ENCODE data around the gene NAA35.
"Not testable (repeated sequence)": the region's sequence is repeated elsewhere in the genome, so short reads cannot be mapped to it uniquely, and the experiment has no call there.

The NAA35 gene

DNA sequence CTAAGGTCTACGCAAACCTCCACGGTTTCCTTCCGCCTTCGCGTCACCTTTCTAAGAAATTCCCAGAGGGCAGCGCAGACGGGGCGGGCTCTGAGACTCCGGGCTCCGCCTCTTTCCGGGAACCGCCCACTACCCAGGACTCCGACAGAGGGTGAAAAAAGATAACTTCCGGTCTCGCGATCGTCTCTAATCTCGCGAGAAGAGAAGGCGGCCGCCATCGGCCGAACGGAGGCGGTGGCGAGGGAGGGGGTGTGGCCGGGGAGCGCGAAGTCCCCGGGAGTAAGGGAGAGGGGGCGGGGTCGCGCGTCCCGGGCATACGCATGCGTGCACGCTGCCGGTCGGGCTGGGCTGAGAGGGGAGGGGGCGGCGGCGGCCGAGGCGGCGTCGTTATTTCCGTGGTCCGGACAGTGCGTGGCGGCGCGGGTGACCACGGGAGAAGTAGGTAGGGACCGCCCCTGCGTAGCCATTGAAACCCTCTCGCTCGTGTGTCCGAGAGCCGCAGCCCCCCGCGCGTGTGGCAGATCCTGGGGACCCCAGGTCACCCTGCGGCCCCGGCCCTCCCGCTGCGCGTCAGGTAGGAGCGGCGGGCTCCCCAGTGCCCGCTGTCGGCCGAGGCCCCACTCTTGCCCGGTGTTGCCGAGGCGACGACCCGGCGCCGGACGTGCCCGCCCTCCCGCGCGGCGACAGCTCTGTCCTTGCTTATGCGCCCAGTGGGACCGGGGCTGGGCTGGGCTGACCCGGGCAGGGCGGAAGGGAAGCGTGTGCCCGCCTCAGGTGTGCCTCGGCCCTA, at the start of gene NAA35:
TSS of gene NAA35 (plus strand) at position 315 of the 790 bp plus-strand sequence. CDS start 1,014 bp downstream, outside the sequence.
- peak; percentile 97 to 99 for DNase-seq (ENCODE audit: low read depth in 2 of 2, low spot score in 1 of 2)

DNA sequence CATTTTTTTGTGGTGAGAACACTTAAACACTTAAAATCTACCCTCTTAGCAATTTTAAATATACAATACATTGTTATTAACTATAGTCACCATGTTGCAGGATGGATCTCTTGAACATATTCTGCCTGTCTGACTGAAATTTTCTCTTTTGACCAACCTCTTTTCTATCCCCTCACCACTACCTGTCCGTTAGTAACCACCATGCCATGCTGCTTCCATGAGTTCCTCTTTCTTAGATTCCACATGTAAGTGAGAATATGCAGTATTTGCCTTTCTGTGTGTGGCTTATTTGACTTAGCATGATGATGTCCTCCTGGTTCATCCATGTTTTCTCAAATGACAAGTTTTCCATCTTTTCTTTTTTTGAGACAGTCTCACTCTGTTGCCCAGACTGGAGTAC, 48.5 kb upstream of the NAA35 start:
- DNase-seq (ENCODE audit: low read depth in 2 of 2, low spot score in 1 of 2): no peak

DNA sequence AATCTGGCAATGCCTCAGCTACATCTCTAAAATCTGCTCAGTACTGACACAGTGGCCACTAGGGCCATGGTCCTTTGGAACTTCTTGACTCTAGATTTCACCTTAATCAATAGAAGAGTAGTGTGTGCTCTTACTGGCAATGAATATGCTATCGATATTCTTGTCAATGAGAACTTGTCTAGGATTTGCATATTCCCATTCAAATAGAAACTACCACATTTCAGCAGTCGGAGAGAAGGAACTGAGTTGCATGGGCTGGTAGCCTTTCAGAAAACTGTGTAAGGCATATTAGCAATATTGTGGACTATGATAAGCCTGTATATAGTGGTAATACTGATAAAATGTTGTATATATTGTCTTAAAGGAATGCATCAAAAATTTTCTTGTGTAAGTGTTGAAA, 45.3 kb upstream of the NAA35 start:
- no peak for DNase-seq (ENCODE audit: low read depth in 2 of 2, low spot score in 1 of 2)

DNA sequence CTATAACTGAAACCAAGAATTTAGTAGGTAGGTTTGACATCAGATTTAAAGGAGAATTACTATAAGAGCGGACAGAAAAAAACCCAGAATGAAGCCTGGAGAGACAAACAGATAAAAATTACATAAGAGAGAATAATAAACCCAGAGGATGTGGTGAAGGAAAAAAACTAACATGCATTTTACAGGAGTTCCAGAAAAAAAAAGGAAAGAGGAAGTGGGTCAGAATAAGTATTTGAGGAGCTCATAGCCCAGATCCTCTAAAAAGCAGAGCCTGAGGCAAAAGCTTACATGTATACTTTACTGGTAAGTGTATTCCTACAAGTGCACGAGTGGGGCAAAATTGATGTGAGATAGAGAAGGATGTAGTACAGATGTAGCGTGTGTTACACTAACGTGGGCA, 43.1 kb upstream of the NAA35 start:
- no peak for DNase-seq (ENCODE audit: low read depth in 2 of 2, low spot score in 1 of 2)

DNA sequence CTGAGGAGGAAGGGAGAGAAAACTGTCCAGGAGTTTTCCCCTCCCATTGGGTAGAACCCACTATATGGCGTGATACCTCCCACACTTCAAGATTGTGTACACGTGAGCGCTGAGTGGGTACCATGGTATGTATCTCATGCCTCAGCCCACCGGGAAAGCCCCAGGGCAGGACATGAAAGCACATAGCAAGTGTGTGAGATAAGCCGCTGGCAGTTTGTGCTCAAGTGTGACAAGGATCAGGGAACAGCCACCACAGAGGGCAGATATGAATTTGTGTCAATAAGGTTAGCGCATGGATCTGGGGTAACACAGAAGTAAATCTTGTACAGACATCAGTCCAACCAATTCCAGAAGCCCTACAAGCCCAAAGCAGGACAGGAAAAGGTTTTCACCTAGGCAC, 42.6 kb upstream of the NAA35 start:
- DNase-seq (ENCODE audit: low read depth in 2 of 2, low spot score in 1 of 2): no peak

DNA sequence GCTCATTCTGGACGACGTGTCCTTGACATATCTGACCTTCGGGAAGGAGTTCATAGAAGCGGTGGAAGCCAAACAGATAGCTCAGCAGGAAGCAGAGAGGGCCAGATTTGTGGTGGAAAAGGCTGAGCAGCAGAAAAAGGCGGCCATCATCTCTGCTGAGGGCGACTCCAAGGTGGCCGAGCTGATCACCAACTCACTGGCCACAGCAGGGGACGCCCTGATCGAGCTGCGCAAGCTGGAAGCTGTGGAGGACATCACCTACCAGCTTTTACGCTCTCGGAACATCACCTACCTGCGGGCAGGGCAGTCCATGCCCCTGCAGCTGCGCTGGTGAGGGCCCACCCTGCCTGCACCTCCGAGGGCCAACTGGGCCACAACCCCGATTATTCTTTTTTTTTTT, 41.6 kb upstream of the NAA35 start:
- no peak for DNase-seq (ENCODE audit: low read depth in 2 of 2, low spot score in 1 of 2)

DNA sequence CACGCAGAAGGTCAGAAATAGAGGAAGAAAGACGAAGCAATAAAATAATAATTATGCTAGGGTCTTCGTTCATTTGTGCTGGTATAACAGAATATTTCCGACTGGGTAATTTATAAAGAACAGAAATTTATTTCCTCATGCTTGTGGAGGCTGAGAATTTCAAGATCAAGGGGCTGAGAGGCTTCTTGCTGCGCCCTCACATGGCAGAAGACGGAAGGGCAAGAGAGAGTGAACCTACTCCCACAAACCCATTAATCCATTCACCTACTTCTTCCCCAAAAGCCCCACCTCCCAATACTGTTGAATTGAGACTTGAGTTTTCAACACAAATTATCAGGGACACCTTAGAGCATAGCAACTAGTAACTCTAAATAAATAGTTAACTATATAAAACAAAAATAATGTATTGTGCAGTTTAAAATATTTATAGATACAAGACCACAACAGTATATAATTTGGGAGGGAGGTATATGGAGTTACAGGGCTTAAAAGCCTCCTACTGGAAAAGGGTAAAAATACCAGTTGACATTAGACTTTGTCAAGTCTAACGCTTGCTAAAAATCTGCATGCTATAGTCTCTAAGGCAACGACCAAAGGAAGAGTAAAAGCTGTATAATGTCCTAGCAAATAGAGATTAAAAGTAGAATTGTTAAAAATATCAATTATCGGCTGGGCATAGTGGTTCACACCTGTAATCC, 40.3 kb upstream of the NAA35 start:
- DNase-seq (ENCODE audit: low read depth in 2 of 2, low spot score in 1 of 2): no peak

DNA sequence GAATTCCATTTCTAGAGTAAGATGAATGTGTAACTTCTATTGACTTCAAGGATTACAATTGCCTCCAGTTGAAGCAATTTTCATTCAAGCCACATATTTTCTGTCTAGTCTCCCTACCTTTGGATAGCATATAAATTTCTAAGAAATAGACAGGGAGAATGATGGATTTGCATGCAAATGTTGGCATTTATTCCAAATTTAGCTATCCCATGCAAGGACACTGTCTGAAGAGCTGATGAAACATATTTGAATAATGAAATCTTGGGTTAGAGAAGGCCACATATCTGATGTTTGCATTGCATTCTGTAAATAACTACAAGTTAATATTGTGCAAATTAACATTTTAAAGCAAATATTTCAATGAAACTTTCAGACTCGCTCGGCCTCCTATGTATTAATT, 36.0 kb upstream of the NAA35 start:
- DNase-seq (ENCODE audit: low read depth in 2 of 2, low spot score in 1 of 2): no peak

DNA sequence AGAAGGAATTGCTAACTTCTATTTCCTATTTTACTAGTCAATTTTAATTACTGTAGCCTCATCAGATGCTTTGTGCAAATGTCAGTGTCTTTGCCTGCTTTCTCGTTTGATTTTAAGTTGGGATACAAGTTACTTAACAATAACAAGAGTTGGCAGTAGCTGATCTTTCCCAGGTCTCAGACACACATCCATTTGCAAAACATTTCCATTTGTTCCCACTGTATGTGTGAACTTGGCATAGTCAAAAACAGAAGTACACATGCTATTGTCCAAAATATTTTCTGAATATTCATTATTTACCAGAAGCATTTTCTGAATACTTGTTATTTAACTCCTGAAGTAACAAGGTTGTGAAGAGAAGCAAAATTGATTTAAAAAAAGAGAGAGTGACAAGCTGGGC, 35.0 kb upstream of the NAA35 start:
- no peak for DNase-seq (ENCODE audit: low read depth in 2 of 2, low spot score in 1 of 2)

DNA sequence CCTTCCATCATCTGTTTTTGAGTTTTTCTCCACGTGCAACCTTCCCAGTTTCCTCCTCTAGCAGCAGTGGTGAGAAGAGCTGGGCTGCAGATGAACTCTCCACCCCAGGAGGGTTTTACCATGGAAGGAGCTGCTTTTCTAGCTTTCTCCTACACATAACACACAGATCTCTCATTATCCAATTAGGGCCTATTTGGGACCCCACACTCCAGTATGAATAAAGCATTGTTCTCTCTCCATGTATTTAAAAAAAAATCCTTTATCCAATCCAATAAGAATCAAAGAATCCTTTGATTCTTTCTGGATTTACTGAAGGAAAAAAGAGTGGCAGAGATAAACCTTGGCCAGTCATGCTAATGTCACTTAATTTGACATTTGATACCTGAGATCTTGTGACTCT, 31.6 kb upstream of the NAA35 start:
- no peak for DNase-seq (ENCODE audit: low read depth in 2 of 2, low spot score in 1 of 2)

DNA sequence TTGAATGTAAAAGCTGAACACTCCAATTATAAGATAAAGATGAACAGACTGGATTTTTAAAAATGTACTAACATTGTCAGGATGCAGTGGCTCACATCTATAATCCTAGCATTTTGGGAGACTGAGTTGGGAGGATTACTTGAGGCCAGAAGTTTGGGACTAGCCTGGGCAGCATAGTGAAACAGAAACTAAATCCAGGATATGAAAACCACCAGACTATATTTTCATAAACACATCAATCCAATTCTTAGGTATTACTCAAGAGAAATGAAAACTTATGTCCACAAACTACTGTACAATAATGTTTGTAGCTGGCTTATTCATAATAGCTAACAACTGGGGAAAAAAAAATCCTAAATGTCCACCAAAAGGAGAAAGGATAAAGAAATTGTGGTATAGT, 26.8 kb upstream of the NAA35 start:
- DNase-seq (ENCODE audit: low read depth in 2 of 2, low spot score in 1 of 2): no peak

DNA sequence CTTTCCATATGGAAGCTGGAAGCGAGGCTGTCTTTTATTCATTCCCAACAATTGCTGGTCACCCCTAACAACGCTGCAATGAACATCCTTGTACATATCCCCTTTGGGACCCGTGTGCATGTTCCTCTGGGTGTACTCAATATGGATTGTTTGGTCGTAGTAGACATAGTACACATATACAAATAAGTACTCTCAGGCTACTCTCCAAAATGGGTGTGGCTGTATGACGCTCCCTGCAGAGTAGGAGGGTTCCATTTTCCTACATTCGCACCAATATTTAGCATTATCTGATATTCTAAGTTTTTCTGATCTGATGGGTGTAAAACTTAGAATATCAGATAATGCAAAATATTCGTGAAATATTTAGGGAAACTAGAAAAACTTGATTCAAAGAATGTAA, 23.2 kb upstream of the NAA35 start:
- no peak for DNase-seq (ENCODE audit: low read depth in 2 of 2, low spot score in 1 of 2)

DNA sequence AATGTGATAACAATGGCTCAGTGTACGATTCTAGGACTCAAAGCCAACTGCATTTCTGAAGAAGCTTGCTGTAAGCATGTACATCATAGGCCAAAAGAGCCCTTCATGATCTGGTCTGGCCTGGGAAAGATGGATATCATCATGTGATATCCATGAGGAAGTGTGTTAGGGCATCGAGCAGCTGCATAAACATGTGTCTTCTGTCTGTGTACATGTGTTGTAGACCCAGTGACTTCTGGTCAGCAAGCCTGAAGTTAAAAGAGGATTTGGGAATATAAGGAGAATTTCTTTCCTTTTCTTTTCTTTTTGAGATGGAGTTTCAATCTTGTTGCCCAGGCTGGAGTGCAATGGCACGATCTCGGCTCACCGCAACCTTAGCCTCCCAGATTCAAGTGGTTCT, 15.5 kb upstream of the NAA35 start:
- DNase-seq (ENCODE audit: low read depth in 2 of 2, low spot score in 1 of 2): no peak

DNA sequence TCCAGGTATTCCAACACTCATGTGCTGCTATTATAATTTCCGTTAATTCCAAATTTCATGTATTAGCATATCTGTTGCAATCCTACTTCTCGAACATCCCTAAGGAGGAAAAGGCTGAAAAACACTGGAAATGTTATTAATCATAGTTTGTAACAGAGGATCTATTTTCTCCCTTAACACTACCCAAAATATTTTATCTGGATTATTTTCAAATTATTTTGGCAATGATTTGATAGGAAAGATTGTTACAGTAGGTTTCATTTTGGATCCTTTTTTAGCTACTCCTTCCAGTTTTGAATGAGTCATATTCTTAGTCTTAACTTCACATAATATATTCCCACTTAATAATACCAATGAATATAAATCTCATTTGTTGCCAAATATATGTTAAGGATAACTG, 13.9 kb upstream of the NAA35 start:
- no peak for DNase-seq (ENCODE audit: low read depth in 2 of 2, low spot score in 1 of 2)

DNA sequence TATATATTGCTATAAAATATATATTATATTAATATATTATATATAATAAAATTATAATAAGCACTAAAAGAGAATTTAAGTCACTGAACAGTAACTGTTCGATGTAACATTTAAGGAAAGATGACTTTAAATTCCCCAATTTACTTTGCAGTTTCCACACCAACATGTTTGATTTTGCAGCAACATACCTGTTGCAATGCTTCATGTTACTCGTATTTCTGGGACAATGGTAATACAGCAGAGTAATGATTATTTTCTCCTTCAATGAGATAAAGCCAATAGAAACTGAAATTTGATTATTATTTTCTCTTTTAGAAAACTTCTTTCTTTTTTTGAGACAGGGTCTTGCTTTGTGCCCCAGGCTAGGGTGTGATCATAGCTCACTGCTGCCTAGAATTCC, 9.5 kb upstream of the NAA35 start:
- no peak for DNase-seq (ENCODE audit: low read depth in 2 of 2, low spot score in 1 of 2)

DNA sequence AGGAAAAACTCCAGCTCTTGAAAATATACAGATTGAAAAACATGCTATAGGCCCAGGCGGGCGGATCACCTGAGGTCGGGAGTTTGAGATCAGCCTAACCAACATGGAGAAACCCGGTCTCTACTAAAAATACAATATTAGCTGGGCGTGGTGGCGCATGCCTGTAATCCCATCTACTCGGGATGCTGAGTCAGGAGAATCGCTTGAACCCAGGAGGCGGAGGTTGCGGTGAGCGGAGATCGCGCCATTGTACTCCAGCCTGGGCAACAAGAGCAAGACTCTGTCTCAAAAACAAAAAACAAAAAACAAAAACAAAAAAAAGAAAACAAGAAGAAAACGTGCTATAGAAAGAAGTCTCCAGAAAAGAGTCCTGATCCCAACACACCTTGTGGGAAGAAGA, 5.0 kb upstream of the NAA35 start:
- not testable (repeated sequence) for DNase-seq (ENCODE audit: low read depth in 2 of 2, low spot score in 1 of 2)

DNA sequence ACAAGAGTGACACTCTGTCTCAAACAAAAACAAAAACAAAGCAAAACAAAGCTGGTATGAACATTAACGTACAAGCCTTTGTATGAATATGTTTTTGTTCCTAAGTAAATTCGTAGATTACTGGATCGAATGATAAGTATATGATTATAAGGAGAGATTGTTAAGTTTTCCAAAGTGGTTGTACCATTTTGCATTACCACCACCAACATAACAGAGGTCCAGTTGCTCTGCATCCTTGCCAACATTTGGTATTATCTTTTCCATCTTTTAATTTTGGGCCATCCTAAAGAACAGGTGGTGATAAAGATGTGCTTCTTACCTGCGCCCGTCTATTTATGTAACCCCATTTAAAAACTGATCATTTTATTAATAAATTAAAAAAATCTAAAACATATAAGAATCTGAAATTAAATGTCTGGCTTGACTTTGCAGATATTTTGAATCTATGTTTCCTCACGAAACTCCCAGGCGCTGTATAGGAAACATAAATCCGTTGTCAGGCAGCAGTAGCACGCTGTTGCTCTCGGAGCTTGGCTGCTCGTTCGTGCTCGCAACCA, 593 bp upstream of the NAA35 start:
- no peak for DNase-seq (ENCODE audit: low read depth in 2 of 2, low spot score in 1 of 2)

DNA sequence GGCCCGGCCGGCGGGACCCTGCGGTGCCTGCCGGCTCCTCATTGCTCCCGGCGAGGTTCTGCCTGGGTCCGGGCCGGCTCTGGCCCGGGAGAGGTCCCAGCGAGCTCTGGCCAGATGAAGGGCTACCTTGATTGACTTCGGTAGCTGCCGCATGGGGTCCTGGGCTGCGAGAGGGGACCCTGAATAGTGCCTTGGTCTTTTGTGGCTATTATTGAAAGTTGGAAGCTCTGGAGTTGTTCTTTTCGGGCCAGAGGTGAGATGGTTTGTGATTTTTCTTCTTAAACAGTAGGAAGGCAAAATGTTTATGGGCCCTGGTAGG, 635 bp downstream of the NAA35 start:
- DNase-seq (ENCODE audit: low read depth in 2 of 2, low spot score in 1 of 2): no peak

DNA sequence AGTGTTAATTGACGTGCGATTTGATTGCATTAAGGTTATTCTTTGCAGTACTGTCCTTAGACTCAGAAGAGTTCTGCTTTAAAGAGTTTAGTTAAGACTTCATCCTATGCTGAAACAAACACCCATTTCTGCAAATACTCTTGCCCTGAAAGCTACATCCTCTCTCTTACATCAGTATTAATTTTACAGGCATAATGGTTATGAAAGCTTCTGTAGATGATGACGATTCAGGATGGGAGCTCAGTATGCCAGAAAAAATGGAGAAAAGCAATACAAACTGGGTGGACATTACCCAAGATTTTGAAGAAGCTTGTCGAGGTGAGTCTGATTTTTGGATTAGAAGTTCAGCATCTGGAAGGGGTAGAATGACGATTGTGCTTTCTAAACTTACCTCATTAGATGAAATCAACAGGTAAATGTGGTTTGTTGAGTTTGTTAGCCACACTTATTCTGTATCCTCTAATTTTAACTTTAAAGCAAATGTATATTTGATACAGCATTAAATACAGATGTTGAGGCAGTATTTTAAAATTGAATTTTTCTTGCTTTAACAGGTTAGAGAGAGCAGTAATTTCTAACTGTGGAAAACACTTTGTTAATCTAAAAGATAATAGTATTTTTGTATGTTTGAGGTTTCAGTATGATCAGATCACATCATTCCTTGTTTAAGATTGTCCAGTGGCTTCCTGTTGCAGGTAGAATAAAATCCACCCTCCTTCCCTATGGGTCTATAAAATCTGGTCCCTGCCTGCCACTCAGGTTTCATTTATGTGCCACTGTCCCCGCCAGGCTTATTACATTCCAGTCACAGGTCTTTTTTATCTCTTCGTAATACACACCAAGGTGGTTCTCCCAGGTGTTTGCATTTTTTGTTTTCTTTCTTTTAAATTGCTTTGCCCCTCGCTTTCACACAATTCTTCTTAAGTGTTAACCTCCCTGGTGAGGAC, 1.3 kb downstream of the NAA35 start:
- DNase-seq (ENCODE audit: low read depth in 2 of 2, low spot score in 1 of 2): no peak

DNA sequence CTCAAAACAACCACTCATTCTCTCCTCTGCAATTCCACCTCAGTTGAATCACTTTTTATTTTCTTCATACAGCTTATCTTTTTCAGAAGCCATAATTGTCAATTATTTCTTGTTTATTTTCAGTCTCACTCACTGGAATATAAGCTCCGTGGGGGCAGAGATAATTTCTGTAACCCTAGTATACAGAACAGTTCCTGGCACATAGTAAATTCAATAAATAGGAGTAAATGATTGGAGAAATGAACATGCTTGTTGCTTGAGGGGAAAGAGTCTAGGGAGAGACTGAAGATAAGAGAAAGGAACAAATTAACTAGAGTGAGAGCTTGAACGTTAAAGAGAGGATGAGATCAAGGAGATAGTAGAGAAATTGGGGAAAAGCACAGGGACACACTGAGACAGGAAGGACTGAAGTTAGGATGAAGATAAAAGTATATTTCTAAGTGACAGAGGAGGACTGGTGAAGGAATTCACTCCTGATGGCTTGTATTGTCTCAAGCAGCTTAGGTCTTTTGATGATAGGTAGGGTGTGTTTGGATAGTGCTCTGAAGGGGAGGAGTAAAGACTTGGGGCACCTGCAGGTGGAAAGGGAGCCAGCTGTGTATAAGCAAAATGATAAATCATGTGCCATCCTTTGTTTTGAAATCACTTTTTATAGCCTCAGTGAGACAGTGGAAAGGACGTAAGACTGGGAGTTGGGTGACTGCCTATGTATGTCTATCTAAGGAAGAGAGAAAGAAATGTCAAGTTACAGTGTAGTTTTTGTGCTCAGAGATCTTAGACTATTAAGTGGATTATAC, 2.2 kb downstream of the NAA35 start:
- no peak for DNase-seq (ENCODE audit: low read depth in 2 of 2, low spot score in 1 of 2)

Data from stimulated activated CD8-positive, alpha-beta memory T cell treated with anti-CD3 and anti-CD28 coated beads, Interleukin-4, amount 100 ng/mL, for 1 hour (primary cell).